G401 (cell line): ENCODE measurements around the gene ZNF443. TPM values are rescaled to one million over a fixed set of nuclear protein-coding genes. Genes with fewer than 3 reads are reported as not detected.
"Not testable (repeated sequence)": the region's sequence is repeated elsewhere in the genome, so short reads cannot be mapped to it uniquely, and the experiment has no call there.

ENCODE experiments used
- DNase-seq: peaks from one replicate; pipeline ENCODE4 v3.0.0-alpha.2; 2015; ENCODE audit warnings: low spot score
- in situ Hi-C: cut with HindIII; loops from 2 replicates; pipeline ENCODE4 v1.10.0; 2016; ENCODE audit warnings: low sequenced_read_pairs, mixed read lengths
- total RNA-seq: library from RNA; depleted of rRNA; stranded (reverse); fragments of >200 nt; shearing (Covaris generic); gene quantifications from 2 replicates; pipeline ENCODE4 v1.2.3, GENCODE V29; 2014; rRNA removed

Gene ZNF443
- total RNA-seq, 1 experiment from 2014 or later = 6.3 TPM

DNA sequence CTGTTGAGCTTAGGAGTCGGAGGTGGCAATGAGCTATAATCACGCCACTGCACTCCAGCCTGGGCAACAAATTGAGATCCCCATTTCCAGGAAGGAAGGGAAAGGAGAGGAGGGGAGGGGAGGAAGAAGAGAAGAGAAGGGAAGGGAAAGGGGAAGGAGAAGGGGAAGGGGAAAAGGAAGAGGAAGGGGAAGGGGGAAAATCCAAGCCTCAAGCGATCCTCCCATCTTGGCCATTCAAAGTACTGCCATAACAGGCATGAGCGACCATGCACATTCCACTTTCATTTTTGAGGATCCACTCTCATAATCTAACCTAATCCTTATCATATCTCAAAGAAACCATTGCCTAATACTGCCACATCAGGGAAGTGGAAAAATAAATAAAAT is 14.9 kb downstream of the ZNF443 start:
- in situ Hi-C loops = no loop called here
- DNase-seq = no peak

GRCh38 chr19:12425236-12425887 is 15.5 kb downstream of the ZNF443 start:
- DNase-seq = no peak

GRCh38 chr19:12417273-12417672 is 23.5 kb downstream of the ZNF443 start:
- in situ Hi-C loops, DNase-seq: not testable (repeated sequence)

More at GRCh38 chr19:12425236-12425887, 15.5 kb downstream of the ZNF443 start:
- in situ Hi-C loops = no loop called here

DNA sequence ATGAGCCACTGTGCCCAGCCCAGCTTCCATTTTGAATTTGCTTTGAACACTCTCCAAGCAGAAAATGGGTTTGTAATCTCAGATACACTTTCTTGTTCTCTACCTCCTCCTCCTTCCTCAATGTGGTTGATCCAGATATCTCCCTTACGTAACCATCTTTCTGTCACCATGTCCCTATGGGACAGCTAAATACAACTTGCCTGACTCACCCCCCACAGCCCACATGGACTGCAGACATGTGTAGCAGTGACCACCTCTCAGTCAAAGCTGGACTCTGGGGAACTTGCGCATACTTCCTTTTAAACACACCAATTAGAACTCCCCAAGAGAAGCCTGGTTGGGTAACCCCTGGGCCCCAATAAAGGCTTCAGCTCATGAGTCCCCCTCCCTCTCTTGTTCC is 28.9 kb downstream of the ZNF443 start:
- no peak for DNase-seq
- in situ Hi-C loops = no loop called here

DNA sequence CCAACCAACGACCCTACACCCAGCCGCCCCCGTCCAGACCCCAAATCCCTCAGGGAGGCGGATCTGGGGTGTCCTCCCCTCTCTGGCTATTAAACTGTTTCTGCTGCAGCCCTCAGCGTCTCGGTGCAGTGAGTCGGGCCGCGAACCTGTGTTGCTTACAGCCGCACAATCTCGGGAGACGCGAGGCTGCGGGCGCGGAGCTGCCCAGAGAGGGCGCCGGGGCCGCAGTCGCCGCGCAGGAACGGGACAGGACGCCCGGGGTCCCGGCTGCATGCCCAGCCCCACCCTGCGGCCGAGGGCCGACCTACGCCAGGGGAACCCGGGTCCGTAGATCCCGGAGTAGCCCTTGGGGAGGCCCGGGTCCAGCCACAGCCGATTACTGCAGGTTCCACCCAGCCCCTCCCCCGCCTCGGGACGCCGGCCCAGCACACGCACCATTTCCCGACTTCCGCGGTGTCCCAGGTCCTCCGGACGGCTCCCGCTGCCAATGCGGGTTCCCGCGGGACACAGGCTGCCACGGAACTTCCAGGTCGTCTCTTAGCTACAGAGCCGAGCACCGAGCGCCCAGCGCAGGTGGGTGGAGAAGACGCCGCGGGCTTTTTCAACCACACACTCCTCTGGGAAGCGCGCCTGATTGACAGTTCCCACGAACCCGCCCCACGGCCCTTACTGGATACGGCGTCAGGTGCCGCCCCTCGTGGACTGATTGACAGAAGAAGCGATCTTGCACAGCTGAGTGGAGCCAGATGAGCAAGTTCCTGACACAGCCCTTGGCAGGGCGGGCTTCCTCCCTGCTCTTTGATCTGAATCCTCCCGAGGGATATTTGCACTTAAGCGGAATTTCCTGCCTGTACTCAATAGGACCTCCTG is 40.0 kb downstream of the ZNF443 start, which contains the start of gene ZNF799:
TSS of gene ZNF799 (minus strand) at position 639 of the 870 bp plus-strand sequence. CDS start at position 438, 201 bp downstream.
- in situ Hi-C loops = no loop called here
- DNase-seq = peak; percentile 98

DNA sequence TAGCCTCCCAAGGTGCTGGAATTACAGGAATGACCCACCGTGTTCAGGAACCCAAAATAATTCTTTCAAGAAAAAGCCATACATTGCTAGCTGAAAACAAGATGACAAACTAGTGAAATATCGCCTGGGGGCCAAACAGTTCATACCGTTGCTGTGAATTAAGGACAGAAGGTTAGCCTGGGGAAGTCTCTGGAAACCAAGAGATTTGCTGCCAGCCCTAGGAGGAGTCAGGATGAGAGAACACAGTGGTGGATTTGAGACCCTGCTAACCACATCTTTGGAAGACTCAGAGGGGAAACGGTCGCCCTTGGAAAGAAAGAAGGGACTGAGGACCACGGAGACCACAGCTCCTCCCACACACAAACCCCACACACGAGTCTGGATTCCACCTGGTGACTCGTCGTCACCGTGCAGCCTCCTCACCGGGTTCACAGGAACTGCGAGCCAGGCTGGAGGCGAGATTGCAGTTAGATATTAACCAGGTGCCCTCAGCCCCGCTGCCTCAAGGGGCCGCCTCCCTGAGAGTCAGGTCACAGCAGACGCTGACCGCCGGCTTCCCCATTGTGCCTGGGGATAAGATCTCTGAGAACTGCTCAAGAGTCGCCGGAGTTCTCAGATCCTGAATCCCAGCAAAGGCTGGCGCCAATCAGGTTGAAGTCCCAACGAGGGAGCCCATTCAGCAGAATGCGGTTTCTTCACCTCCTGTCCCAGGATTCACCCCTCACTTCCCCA is 40.8 kb downstream of the ZNF443 start:
- DNase-seq = peak; percentile 25
- in situ Hi-C loops = not testable (repeated sequence)

DNA sequence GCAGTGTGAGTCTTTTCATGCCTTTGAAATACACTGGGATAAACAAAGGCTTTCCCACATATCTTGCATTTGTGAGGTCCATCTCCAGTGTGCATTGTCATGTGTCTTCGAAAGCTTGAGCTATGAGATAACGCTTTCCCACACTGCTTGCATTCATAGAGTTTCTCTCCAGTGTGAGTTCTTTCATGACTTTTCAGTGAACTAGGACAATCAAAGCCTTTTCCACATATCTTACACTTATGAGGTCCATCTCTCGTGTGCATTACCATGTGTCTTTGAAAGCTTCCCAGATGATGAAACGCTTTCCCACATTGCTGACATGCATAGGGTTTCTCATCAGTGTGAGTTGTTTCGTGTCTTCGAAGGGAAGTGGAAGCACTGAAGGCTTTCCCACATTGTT is 49.7 kb downstream of the ZNF443 start:
- DNase-seq, in situ Hi-C loops: not testable (repeated sequence)

- in situ Hi-C loops, DNase-seq: not testable (repeated sequence)
Observed at GRCh38 chr19:12386365-12386764, 54.5 kb downstream of the ZNF443 start.

DNA sequence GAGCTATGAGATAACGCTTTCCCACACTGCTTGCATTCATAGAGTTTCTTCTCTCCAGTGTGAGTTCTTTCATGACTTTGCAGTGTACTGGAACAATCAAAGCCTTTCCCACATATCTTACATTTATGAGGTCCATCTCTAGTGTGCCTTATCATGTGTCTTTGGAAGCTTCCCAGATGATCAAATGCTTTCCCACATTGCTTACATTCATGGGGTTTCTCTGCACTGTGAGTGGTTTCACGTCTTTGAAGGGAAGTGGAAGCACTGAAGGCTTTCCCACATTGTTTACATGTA is 60.4 kb downstream of the ZNF443 start:
- DNase-seq = no peak
- in situ Hi-C loops = no loop called here

GRCh38 chr19:12379732-12380443 is 60.9 kb downstream of the ZNF443 start:
- in situ Hi-C loops = no loop called here
- DNase-seq = no peak

Other genes starting within 250 kb of the ZNF443 start
- gene ZNF44, start 146.1 kb downstream of the ZNF443 start, total RNA-seq = 3.5 and 9.3 TPM in 2 replicates
- 0.14 and 0.18 TPM in 2 replicates for gene ZNF563, start 107.4 kb downstream of the ZNF443 start, total RNA-seq
- 2.5 and 7.7 TPM in 2 replicates for gene ZNF442, start 75.3 kb downstream of the ZNF443 start, total RNA-seq
- 4.6 and 7.4 TPM in 2 replicates for gene ZNF799, start 39.8 kb downstream of the ZNF443 start, total RNA-seq
- 6.2 and 7.6 TPM in 2 replicates for gene ZNF709, start 43.8 kb upstream of the ZNF443 start, total RNA-seq
- gene ZNF564, start 110.5 kb upstream of the ZNF443 start, total RNA-seq = 6.4 TPM in 2 replicates
- gene ZNF490, start 169.8 kb upstream of the ZNF443 start, total RNA-seq = 3.9 and 4.8 TPM in 2 replicates
- 3.8 and 9.2 TPM in 2 replicates for gene ZNF791, start 169.9 kb upstream of the ZNF443 start, total RNA-seq
- gene MAN2B1, start 225.7 kb upstream of the ZNF443 start, total RNA-seq = 30.0 and 58.1 TPM in 2 replicates
- gene WDR83, start 225.8 kb upstream of the ZNF443 start, total RNA-seq = 10.9 and 17.9 TPM in 2 replicates
- gene DHPS, start 240.9 kb upstream of the ZNF443 start, total RNA-seq = 70.6 and 99.0 TPM in 2 replicates
- gene GNG14, start 247.0 kb upstream of the ZNF443 start, total RNA-seq = not detected in 2 replicates